HG03460 (cell line): Measurements from ENCODE around the gene TNFRSF19.

Experiments used
- ATAC-seq: cut with Tn5 transposase; IDR thresholded peaks from one replicate; pipeline ENCODE4 v1.9.1; 2021; ENCODE audit not compliant: unreplicated experiment

Gene TNFRSF19

GRCh38 chr13:23600534-23600933 lies 30.3 kb downstream of the TNFRSF19 start:
- no peak for ATAC-seq

- ATAC-seq: no peak
Observed at GRCh38 chr13:23605831-23606230, 35.6 kb downstream of the TNFRSF19 start.

- ATAC-seq: no peak
Observed at GRCh38 chr13:23608138-23608537, 37.9 kb downstream of the TNFRSF19 start.

- no peak for ATAC-seq
Observed at GRCh38 chr13:23608701-23609413, 38.6 kb downstream of the TNFRSF19 start.

- ATAC-seq: peak; percentile 53
Observed at GRCh38 chr13:23609414-23609760, 39.2 kb downstream of the TNFRSF19 start.

GRCh38 chr13:23609874-23610576 lies 39.8 kb downstream of the TNFRSF19 start:
- ATAC-seq: peak; percentile 42

GRCh38 chr13:23610966-23611491 lies 40.8 kb downstream of the TNFRSF19 start:
- no peak for ATAC-seq

GRCh38 chr13:23612182-23612581 lies 42.0 kb downstream of the TNFRSF19 start:
- no peak for ATAC-seq

- no peak for ATAC-seq
Observed at GRCh38 chr13:23612731-23613130, 42.5 kb downstream of the TNFRSF19 start.

GRCh38 chr13:23613596-23613995 lies 43.4 kb downstream of the TNFRSF19 start:
- ATAC-seq: no peak

GRCh38 chr13:23615395-23616081 lies 45.3 kb downstream of the TNFRSF19 start:
- ATAC-seq: no peak

- no peak for ATAC-seq
Observed at GRCh38 chr13:23616228-23616627, 46.0 kb downstream of the TNFRSF19 start.

GRCh38 chr13:23617551-23618024 lies 47.4 kb downstream of the TNFRSF19 start:
- ATAC-seq: no peak

GRCh38 chr13:23618341-23618740 lies 48.1 kb downstream of the TNFRSF19 start:
- no peak for ATAC-seq

- ATAC-seq: no peak
Observed at GRCh38 chr13:23619068-23619855, 49.0 kb downstream of the TNFRSF19 start.

- ATAC-seq: no peak
Observed at GRCh38 chr13:23620211-23620610, 50.0 kb downstream of the TNFRSF19 start.

- no peak for ATAC-seq
Observed at GRCh38 chr13:23620613-23621315, 50.6 kb downstream of the TNFRSF19 start.

GRCh38 chr13:23621316-23621645 lies 51.1 kb downstream of the TNFRSF19 start:
- ATAC-seq: peak; percentile 53

GRCh38 chr13:23622985-23623384 lies 52.8 kb downstream of the TNFRSF19 start:
- ATAC-seq: no peak

- no peak for ATAC-seq
Observed at GRCh38 chr13:23623394-23623793, 53.2 kb downstream of the TNFRSF19 start.
